Loucy (cell line): ENCODE data around the gene C8G.

ENCODE experiments used
- H2AFZ ChIP-seq: fragments of 200-600 bp; sonication (generic); 2 replicates; pipeline ENCODE4 v1.6.0; 2016; ENCODE audit warnings: antibody characterized with exemption, mild to moderate bottlenecking, low read length, moderate library complexity
- H3F3A ChIP-seq: fragments of 200-600 bp; 2 replicates; pipeline ENCODE4 v1.6.0; 2016; ENCODE audit warnings: antibody characterized with exemption, low read depth, mild to moderate bottlenecking
- H3K27me3 ChIP-seq: fragments of 200-600 bp; sonication (generic); 2 replicates; pipeline ENCODE4 v1.6.1; 2014; ENCODE audit warnings: low read length, mild to moderate bottlenecking; ENCODE audit not compliant: insufficient read depth, poor library complexity, severe bottlenecking
- H3K36me3 ChIP-seq: fragments of 200-600 bp; sonication (generic); 2 replicates; pipeline ENCODE4 v1.6.1; 2016; ENCODE audit warnings: low read length; ENCODE audit not compliant: insufficient read depth
- H3K4me1 ChIP-seq: fragments of 200-600 bp; sonication (generic); 2 replicates; pipeline ENCODE4 v1.5.1; 2014; ENCODE audit warnings: low read length, mild to moderate bottlenecking; ENCODE audit not compliant: insufficient read depth, poor library complexity, severe bottlenecking
- H3K4me2 ChIP-seq: fragments of 200-600 bp; sonication (generic); 2 replicates; pipeline ENCODE4 v1.6.0; 2014; ENCODE audit warnings: antibody characterized with exemption, low read length, low read depth, mild to moderate bottlenecking; ENCODE audit not compliant: poor library complexity, severe bottlenecking
- H3K4me3 ChIP-seq: fragments of 200-600 bp; sonication (generic); 2 replicates; pipeline ENCODE4 v1.5.1; 2014; ENCODE audit warnings: low read length, mild to moderate bottlenecking, mixed read lengths; ENCODE audit not compliant: poor library complexity, severe bottlenecking
- H3K79me2 ChIP-seq: fragments of 200-600 bp; sonication (generic); 2 replicates; pipeline ENCODE4 v1.6.1; 2014; ENCODE audit warnings: low read length; ENCODE audit not compliant: insufficient read depth
- H3K9ac ChIP-seq: fragments of 200-600 bp; sonication (generic); 2 replicates; pipeline ENCODE4 v1.6.0; 2014; ENCODE audit warnings: mild to moderate bottlenecking, low read depth, low read length, moderate library complexity; ENCODE audit not compliant: poor library complexity, severe bottlenecking
- H3K9me2 ChIP-seq: fragments of 200-600 bp; sonication (generic); replicated peaks from 2 replicates; pipeline ENCODE4 v1.6.1; 2016; ENCODE audit warnings: low read depth, low read length, mixed read lengths
- H3K9me3 ChIP-seq: fragments of 200-600 bp; sonication (generic); 2 replicates; pipeline ENCODE4 v1.6.1; 2014; ENCODE audit warnings: mild to moderate bottlenecking, antibody characterized with exemption, low read length, low read depth; ENCODE audit not compliant: insufficient read depth
- H4K20me1 ChIP-seq: fragments of 200-600 bp; sonication (generic); 2 replicates; pipeline ENCODE4 v1.6.0; 2014; ENCODE audit warnings: antibody characterized with exemption, low read length, mild to moderate bottlenecking; ENCODE audit not compliant: insufficient read depth, poor library complexity, severe bottlenecking
- CTCF ChIP-seq: fragments of 200-600 bp; sonication (generic); conservative IDR thresholded peaks from 2 replicates; pipeline ENCODE4 v1.5.1; 2014; ENCODE audit warnings: mild to moderate bottlenecking, antibody characterized with exemption, low read length
- EZH2phosphoT487 ChIP-seq: fragments of 200-600 bp; IDR thresholded peaks from 2 replicates; pipeline ENCODE4 v1.6.1; 2018; ENCODE audit warnings: antibody characterized with exemption, mild to moderate bottlenecking, moderate library complexity, borderline replicate concordance

The C8G gene

GRCh38 chr9:136960212-136960937 is 15.3 kb downstream of the C8G start:
- no peak overlapping the region for H3K9ac ChIP-seq
- H3K36me3 ChIP-seq, result no peaks in the 10 kb centered on the region
- H4K20me1 ChIP-seq, result no peaks in the 10 kb centered on the region

GRCh38 chr9:136960938-136961275 is 15.9 kb downstream of the C8G start:
- Histone ChIP-seq H3K9me2 (no peaks in the 10 kb centered on the region), H2AFZ (no peak overlapping the region), H3K9me3 (no peaks in the 10 kb centered on the region), H4K20me1 (no peaks in the 10 kb centered on the region), H3K4me1 (peaks cover 5% of the 10 kb centered on the region), H3K27me3 (no peaks in the 10 kb centered on the region), H3K36me3 (no peaks in the 10 kb centered on the region), H3K9ac (no peak overlapping the region), H3K4me3 (no peak overlapping the region), H3K79me2 (no peaks in the 10 kb centered on the region), H3F3A (no peaks in the 10 kb centered on the region), H3K4me2 (no peak overlapping the region)
- no peak for TF ChIP-seq EZH2phosphoT487
- no peak for TF ChIP-seq CTCF

More at GRCh38 chr9:136960212-136960937, 15.3 kb downstream of the C8G start:
- Histone ChIP-seq H3K4me3 (no peak overlapping the region), H3K9me3 (no peaks in the 10 kb centered on the region), H3K9me2 (no peaks in the 10 kb centered on the region), H3K4me2 (no peak overlapping the region), H2AFZ (no peak overlapping the region), H3K79me2 (no peaks in the 10 kb centered on the region), H3K4me1 (no peaks in the 10 kb centered on the region), H3F3A (no peaks in the 10 kb centered on the region), H3K27me3 (no peaks in the 10 kb centered on the region)
- TF ChIP-seq EZH2phosphoT487 (no peak), CTCF (no peak)

- no peak overlapping the region for H2AFZ ChIP-seq
- H3K36me3 ChIP-seq, result no peaks in the 10 kb centered on the region
- no peaks in the 10 kb centered on the region for H3K9me3 ChIP-seq
- H3K27me3 ChIP-seq, result no peaks in the 10 kb centered on the region
- no peak overlapping the region for H3K4me2 ChIP-seq
- H3K4me3 ChIP-seq, result no peak overlapping the region
- no peaks in the 10 kb centered on the region for H3K79me2 ChIP-seq
- H3K4me1 ChIP-seq, result peaks cover 9% of the 10 kb centered on the region
- TF ChIP-seq CTCF (no peak), EZH2phosphoT487 (no peak)
- H3K9ac ChIP-seq, result no peak overlapping the region
- no peaks in the 10 kb centered on the region for H3K9me2 ChIP-seq
- no peaks in the 10 kb centered on the region for H3F3A ChIP-seq
- no peaks in the 10 kb centered on the region for H4K20me1 ChIP-seq
Measured at GRCh38 chr9:136961279-136962065, 16.4 kb downstream of the C8G start.
